ENCODE measurements around the gene TECRL. TPM values are rescaled to one million over a fixed set of nuclear protein-coding genes. Genes with fewer than 3 reads are reported as not detected.

Gene TECRL, protein sequence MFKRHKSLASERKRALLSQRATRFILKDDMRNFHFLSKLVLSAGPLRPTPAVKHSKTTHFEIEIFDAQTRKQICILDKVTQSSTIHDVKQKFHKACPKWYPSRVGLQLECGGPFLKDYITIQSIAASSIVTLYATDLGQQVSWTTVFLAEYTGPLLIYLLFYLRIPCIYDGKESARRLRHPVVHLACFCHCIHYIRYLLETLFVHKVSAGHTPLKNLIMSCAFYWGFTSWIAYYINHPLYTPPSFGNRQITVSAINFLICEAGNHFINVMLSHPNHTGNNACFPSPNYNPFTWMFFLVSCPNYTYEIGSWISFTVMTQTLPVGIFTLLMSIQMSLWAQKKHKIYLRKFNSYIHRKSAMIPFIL
- total RNA-seq, result not detected

GRCh38 chr4:64409300-64409699 lies at the start of gene TECRL:
TSS of gene TECRL (minus strand) at chr4:64409450. CDS start at chr4:64409351, 99 bp downstream.
- CTCF ChIA-PET, result no interaction called here
- POLR2A ChIA-PET, result no interaction called here

DNA sequence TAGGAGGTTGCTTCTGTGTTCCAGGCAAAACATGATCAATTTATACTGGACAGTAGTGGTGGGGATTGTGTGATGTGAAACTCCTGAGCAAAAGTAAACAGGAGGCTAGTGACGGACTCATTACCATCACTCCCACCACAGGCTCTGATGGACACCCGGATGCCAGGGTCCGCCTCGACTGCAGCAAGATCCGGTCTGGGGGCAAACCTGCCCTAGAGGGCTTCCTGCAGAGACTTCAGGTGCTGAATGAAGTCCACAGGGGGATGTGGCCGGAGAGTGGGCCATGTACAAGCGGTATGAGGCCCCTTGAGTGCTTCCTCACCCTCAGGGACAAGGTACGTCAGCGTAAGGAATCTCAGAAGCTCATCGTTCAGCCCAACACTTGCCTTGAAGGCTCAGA lies 23.4 kb upstream of the TECRL start:
- CTCF ChIA-PET, result no interaction called here
- POLR2A ChIA-PET, result no interaction called here

DNA sequence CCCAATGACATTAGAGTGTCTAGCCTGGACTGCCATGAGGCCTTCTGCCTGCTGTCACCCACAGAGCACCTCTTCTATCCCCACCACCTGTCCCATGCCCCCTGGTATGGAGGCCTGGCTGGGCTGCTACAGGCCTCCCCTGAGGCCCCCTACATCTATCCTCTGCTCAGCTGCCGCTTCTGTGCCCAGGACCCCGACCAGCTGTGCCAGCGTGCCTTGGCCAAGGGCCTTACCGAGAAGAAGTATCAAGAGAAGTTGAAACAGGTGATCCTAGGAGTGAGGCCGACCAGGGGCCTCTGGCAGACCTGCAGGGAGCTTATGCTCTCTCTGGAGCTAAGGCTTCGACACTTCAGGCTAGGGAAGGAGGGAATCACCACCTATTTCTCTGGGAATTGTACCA lies 21.7 kb upstream of the TECRL start:
- POLR2A ChIA-PET, result no interaction called here

GRCh38 chr4:64417974-64418373 lies 8.7 kb upstream of the TECRL start:
- ChIA-PET POLR2A (no interaction called here), CTCF (no interaction called here)

More for the DNA sequence above, 21.7 kb upstream of the TECRL start:
- CTCF ChIA-PET, result no interaction called here

- ChIA-PET CTCF (no interaction called here), POLR2A (no interaction called here)
Observed at GRCh38 chr4:64407000-64407399, 2.2 kb downstream of the TECRL start.

DNA sequence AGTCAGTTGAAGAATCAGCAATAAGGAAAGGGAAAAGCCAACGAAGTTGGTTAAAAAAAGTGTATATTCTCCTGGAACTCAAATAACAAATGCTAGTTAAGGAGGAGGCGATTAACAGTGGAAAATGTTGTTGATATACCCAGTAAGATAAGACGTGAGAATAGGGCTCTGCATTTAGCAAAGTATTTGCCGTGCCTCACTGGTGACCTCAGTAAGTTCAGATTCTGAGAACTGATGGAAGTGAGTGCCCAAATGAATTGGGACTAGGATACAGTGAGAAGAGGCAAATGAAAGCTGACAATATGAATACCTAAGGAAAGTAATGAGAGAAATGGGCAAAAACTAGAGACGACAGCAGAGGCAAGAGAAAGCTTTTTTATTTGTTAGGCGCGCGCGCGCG lies 3.5 kb downstream of the TECRL start:
- ChIA-PET POLR2A (no interaction called here), CTCF (no interaction called here)

GRCh38 chr4:64402684-64403083 lies 6.6 kb downstream of the TECRL start:
- ChIA-PET CTCF (no interaction called here), POLR2A (no interaction called here)

GRCh38 chr4:64399313-64400109 lies 9.7 kb downstream of the TECRL start:
- ChIA-PET POLR2A (no interaction called here), CTCF (no interaction called here)

GRCh38 chr4:64394469-64394868 lies 14.8 kb downstream of the TECRL start:
- POLR2A ChIA-PET, result no interaction called here
- CTCF ChIA-PET, result no interaction called here

DNA sequence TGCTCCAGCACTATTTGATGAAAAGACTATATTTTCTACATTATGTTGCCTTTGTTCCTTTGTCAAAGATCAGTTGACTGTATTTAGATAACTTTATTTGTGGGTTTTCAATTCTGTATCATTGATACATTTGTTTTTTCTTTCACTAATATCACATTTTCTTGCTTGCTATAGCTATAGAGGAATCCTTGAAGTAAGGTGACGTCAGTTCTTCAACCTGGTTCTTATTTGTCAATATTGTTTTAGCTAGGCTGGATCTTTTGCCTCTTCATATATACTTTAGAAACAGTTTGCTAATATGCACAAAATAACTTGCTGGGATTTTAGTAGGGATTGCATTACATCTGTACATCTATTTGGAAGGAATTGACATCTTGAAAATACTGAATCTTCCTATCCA lies 21.0 kb downstream of the TECRL start:
- ChIA-PET CTCF (no interaction called here), POLR2A (no interaction called here)

DNA sequence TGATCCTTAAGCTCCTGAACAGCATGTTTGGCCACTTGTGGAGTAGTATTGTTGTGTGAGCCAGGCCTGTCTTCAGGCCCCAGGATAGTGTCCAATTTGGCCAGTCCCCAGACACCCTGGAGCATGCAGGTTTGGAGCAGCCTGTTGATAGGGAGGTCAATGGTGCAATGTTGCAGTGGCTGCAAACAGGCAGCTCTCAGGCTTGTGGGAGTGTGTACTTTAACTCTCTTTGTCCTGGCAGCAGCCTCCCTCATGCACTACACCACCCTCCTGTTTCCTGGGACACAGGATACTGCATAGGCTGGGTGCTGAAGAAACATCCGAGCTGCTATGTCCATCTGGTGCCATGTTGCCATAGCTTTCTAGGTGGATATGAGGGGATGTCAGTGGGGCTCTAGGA lies 24.0 kb downstream of the TECRL start:
- ChIA-PET CTCF (no interaction called here), POLR2A (no interaction called here)

- POLR2A ChIA-PET, result no interaction called here
- CTCF ChIA-PET, result no interaction called here
Observed at GRCh38 chr4:64384237-64385203, 24.7 kb downstream of the TECRL start.

- POLR2A ChIA-PET, result no interaction called here
Observed at GRCh38 chr4:64368741-64369140, 40.5 kb downstream of the TECRL start.

GRCh38 chr4:64361399-64361740 lies 47.9 kb downstream of the TECRL start:
- POLR2A ChIA-PET, result no interaction called here
- CTCF ChIA-PET, result no interaction called here

More at GRCh38 chr4:64368741-64369140, 40.5 kb downstream of the TECRL start:
- CTCF ChIA-PET, result no interaction called here

- ChIA-PET CTCF (no interaction called here), POLR2A (no interaction called here)
Observed at GRCh38 chr4:64360664-64361398, 48.4 kb downstream of the TECRL start.

DNA sequence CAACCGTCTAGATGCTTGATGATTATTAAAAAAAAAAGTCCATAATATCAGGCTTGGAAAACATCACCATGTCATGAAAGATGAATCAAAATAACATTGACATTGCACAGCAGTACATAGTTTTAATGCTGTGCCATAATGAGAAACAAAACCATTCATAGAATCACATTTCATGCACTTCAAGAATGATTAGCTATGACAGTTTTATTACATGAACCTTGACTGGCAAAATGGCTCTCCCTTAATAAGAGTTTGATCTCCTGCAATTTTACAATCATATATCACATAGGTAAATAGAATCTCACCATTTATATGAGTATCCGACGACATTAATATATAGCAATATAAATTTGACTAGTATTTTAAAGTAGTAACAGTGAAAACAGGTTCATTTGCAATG lies 49.8 kb downstream of the TECRL start:
- ChIA-PET CTCF (no interaction called here), POLR2A (no interaction called here)

GRCh38 chr4:64353904-64354303 lies 55.3 kb downstream of the TECRL start:
- CTCF ChIA-PET, result no interaction called here
- POLR2A ChIA-PET, result no interaction called here

GRCh38 chr4:64341711-64342110 lies 67.5 kb downstream of the TECRL start:
- POLR2A ChIA-PET, result no interaction called here
- CTCF ChIA-PET, result no interaction called here

- ChIA-PET CTCF (no interaction called here), POLR2A (no interaction called here)
Observed at GRCh38 chr4:64340218-64341110, 68.8 kb downstream of the TECRL start.

Measured in activated CD8-positive, alpha-beta memory T cell treated with anti-CD3 and anti-CD28 coated beads for 36 hours (primary cell).